ENCODE measurements around the gene CALN1.

DNA sequence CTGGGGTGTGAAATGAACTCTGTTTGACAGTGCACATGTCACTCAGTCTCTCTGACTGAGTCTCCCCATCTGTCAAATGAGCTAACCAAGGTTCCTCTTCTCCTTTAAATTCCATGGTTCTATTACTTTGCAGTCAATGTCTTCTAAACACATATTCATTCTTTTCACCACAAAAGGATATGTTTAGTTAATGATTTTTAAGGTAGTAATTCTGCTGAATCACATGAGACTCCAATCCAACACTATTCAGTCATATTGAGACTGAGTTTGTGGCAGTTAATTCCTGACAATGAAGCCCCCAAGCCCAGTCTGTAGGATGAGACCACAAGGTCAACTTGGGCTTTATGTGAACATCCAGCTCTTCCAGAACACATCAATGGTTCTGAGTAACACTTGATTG lies 85.3 kb downstream of the CALN1 start:
- TF ChIP-seq CTCF (IDR thresholded peaks at IDR 0.05; ENCODE audit: low read length) = no peak
- TF ChIP-seq EZH2 (IDR thresholded peaks at IDR 0.05; ENCODE audit: borderline replicate concordance, low read length) = no peak
